Sigmoid colon (tissue), 7 donors: ENCODE results near the gene ABHD16B. TPM values are rescaled to one million over a fixed set of nuclear protein-coding genes. Genes with fewer than 3 reads are reported as not detected.

Experiments used
- DNase-seq: peaks from one replicate; pipeline ENCODE4 v3.0.0-alpha.2; 2019
- H3K27ac ChIP-seq, 4 donors: fragments of 200-600 bp; sonication (generic); one replicate each; pipeline ENCODE4 v1.5.1; 2016 to 2019; ENCODE audit warnings: mild to moderate bottlenecking in 1 of 4
- H3K27me3 ChIP-seq, 3 donors: fragments of 200-600 bp; sonication (generic); one replicate each; pipeline ENCODE4 v1.5.1; 2019; ENCODE audit warnings: mild to moderate bottlenecking in 1 of 3
- H3K36me3 ChIP-seq, 4 donors: fragments of 200-600 bp; sonication (generic); one replicate each; pipeline ENCODE4 v1.5.1; 2016 to 2019
- H3K4me1 ChIP-seq, 4 donors: fragments of 200-600 bp; sonication (generic); one replicate each; pipeline ENCODE4 v1.5.1; 2017 to 2019
- H3K4me3 ChIP-seq, 4 donors: fragments of 200-600 bp; sonication (generic); one replicate each; pipeline ENCODE4 v1.5.1; 2017 to 2019; ENCODE audit warnings: mild to moderate bottlenecking in 2 of 4, moderate library complexity in 1 of 4
- H3K9me3 ChIP-seq, 4 donors: fragments of 200-600 bp in 3 of 4; sonication (generic) in 3 of 4; one replicate each; pipeline versions ENCODE4 v1.5.1 to v1.6.1; 2013 to 2019
- EP300 ChIP-seq, 4 donors: sonication (generic); formaldehyde crosslinking; IDR thresholded peaks; one replicate each; pipeline ENCODE4 v1.6.1; 2017; ENCODE audit warnings: antibody characterized with exemption in 4 of 4
- POLR2A ChIP-seq, 2 donors: fragments of 450-650 bp; IDR thresholded peaks; one replicate each; pipeline ENCODE4 v1.6.1; 2016; ENCODE audit warnings: antibody characterized with exemption in 2 of 2, mild to moderate bottlenecking in 2 of 2, moderate library complexity in 2 of 2
- POLR2AphosphoS5 ChIP-seq, 4 donors: sonication (generic); formaldehyde crosslinking; IDR thresholded peaks; one replicate each; pipeline ENCODE4 v1.6.1; 2017; ENCODE audit warnings: antibody characterized with exemption in 4 of 4
- WGBS, 2 donors: extraction: QIAGEN DNeasy Blood & Tissue Kit; methylation state at CpG; one replicate each; pipeline ENCODE4 v1.1.7; 2013; 5-methylcytosine and 5-hydroxymethylcytosine counted together
- intact Hi-C: fragments of 100-400 bp; cut with DNase I; formaldehyde crosslinking; loops from one replicate; pipeline ENCODE4 v1.15.1; 2023
- polyA plus RNA-seq, 3 donors: library from polyadenylated mRNA; stranded (reverse); fragments of 200-250 nt; gene quantifications; one replicate each; pipeline ENCODE4 v1.2.3, GENCODE V29; 2013
- total RNA-seq, 4 donors: library from RNA; depleted of rRNA; stranded (reverse); fragments of >200 nt; gene quantifications; one replicate each; pipeline ENCODE4 v1.1.0, GENCODE V29; 2016
- TF ChIP-seq, protein P1 (sequence below), 4 experiments: fragments of 450-650 bp in 3 of 4; fragments of 200-600 bp in 1 of 4; IDR thresholded peaks; one replicate each; pipeline ENCODE4 v1.5.1; 2016 to 2019; ENCODE audit warnings: antibody characterized with exemption in 4 of 4, mild to moderate bottlenecking in 3 of 4, moderate library complexity in 2 of 4
- donor health status: healthy with polysubstance abuse.
- donor health status: Bipolar disorder and iron deficiency.
- donor health status: healthy.

Gene ABHD16B
- total and polyA plus RNA-seq, 7 donors = 0.44 TPM; not detected in 6

GRCh38 chr20:63857764-63858392 is 3.4 kb upstream of the ABHD16B start:
- H3K27ac ChIP-seq = peak overlapping the region; percentile 5 to 43 (median 34)
- TF ChIP-seq POLR2AphosphoS5 (IDR thresholded peaks at IDR 0.05) (peak in 1 of 4 donors; percentile 24), EP300 (IDR thresholded peaks at IDR 0.05) (no peak)
- TF ChIP-seq, protein P1, sequence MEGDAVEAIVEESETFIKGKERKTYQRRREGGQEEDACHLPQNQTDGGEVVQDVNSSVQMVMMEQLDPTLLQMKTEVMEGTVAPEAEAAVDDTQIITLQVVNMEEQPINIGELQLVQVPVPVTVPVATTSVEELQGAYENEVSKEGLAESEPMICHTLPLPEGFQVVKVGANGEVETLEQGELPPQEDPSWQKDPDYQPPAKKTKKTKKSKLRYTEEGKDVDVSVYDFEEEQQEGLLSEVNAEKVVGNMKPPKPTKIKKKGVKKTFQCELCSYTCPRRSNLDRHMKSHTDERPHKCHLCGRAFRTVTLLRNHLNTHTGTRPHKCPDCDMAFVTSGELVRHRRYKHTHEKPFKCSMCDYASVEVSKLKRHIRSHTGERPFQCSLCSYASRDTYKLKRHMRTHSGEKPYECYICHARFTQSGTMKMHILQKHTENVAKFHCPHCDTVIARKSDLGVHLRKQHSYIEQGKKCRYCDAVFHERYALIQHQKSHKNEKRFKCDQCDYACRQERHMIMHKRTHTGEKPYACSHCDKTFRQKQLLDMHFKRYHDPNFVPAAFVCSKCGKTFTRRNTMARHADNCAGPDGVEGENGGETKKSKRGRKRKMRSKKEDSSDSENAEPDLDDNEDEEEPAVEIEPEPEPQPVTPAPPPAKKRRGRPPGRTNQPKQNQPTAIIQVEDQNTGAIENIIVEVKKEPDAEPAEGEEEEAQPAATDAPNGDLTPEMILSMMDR (IDR thresholded peaks at IDR 0.05) = no peak
- 10 to 32% methylated on average over 14 of the region's 14 CpGs for WGBS, 2 donors
- no peaks in the 10 kb centered on the region for H3K9me3 ChIP-seq
- intact Hi-C loops = no loop called here
- no peak for DNase-seq
- peaks cover 17 to 63% (median 50%) of the 10 kb centered on the region in 3 donors for H3K27me3 ChIP-seq
- H3K4me3 ChIP-seq = no peak overlapping the region
- peaks cover 0 to 16% (median 8%) of the 10 kb centered on the region in 4 donors for H3K36me3 ChIP-seq
- H3K4me1 ChIP-seq = peaks cover 0 to 38% (median 33%) of the 10 kb centered on the region in 4 donors

DNA sequence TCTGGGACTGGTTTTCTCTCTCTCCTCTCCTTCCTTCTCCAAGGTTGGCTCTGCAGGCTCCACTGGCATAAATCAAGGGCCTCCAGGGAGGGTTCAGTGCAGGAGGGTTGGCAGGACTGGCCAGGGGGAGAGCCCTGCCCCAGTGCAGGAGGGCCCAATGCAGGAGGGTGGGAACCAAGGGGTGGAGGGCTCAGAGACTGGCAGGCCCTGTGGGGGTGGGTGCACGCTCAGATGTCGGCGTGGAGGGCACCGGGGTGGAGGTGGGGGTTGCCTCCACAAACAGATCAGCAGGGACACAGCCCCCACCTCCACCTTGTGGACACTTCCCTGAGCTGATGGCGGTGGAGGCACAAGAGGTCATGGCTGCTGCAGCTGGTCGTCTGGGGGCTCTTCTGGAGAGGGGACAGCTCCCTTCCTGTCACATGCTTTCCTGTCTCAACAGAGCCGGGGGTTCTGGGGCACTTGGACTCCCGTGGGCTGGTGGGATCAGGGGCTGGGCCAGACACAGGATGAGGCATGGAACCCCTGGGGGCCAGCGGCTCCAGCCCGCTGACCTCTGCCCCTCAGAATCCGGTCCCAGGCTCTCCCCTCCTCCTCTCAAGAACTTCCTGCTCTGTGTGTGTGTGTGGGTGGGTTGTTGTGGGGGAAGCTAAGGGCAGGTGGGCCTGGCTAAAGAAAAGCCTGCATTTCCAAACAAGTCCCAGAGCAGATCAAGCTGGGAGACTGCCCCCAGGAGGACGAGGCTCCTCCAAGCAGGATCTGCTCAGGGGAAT is 2.7 kb upstream of the ABHD16B start:
- Histone ChIP-seq H3K27me3 (peaks cover 17 to 56% (median 48%) of the 10 kb centered on the region in 3 donors), H3K27ac (peak overlapping the region; percentile 5 to 43 (median 34)), H3K4me1 (peaks cover 0 to 40% (median 39%) of the 10 kb centered on the region in 4 donors), H3K4me3 (no peak overlapping the region), H3K9me3 (no peaks in the 10 kb centered on the region), H3K36me3 (peaks cover 0 to 16% (median 8%) of the 10 kb centered on the region in 4 donors)
- intact Hi-C loops = no loop called here
- WGBS, 2 donors = 3 to 4% methylated on average over 12 of the region's 12 CpGs
- TF ChIP-seq, protein P1 (IDR thresholded peaks at IDR 0.05) = no peak
- TF ChIP-seq POLR2AphosphoS5 (IDR thresholded peaks at IDR 0.05) (no peak), EP300 (IDR thresholded peaks at IDR 0.05) (no peak), POLR2A (IDR thresholded peaks at IDR 0.05) (no peak)
- no peak for DNase-seq

- Histone ChIP-seq H3K4me1 (peaks cover 0 to 41% (median 39%) of the 10 kb centered on the region in 4 donors), H3K9me3 (no peaks in the 10 kb centered on the region), H3K4me3 (no peak overlapping the region), H3K27ac (peak overlapping the region; percentile 5 to 43 (median 34)), H3K27me3 (peaks cover 17 to 50% (median 42%) of the 10 kb centered on the region in 3 donors), H3K36me3 (peaks cover 0 to 16% (median 8%) of the 10 kb centered on the region in 4 donors)
- no peak for TF ChIP-seq POLR2A (IDR thresholded peaks at IDR 0.05)
- TF ChIP-seq EP300 (IDR thresholded peaks at IDR 0.05) = no peak
- TF ChIP-seq POLR2AphosphoS5 (IDR thresholded peaks at IDR 0.05) = no peak
- TF ChIP-seq, protein P1 (IDR thresholded peaks at IDR 0.05) = no peak
- intact Hi-C loops = no loop called here
- DNase-seq = no peak
- 43 to 52% methylated on average over 7 of the region's 7 CpGs for WGBS, 2 donors
Measured at GRCh38 chr20:63859166-63859699, 2.1 kb upstream of the ABHD16B start.

GRCh38 chr20:63860325-63861051 is 810 bp upstream of the ABHD16B start:
- Histone ChIP-seq H3K4me1 (peaks cover 4 to 33% (median 28%) of the 10 kb centered on the region in 4 donors), H3K4me3 (no peak overlapping the region), H3K9me3 (no peaks in the 10 kb centered on the region), H3K27ac (no peak overlapping the region), H3K36me3 (peaks cover 0 to 16% (median 8%) of the 10 kb centered on the region in 4 donors), H3K27me3 (peaks cover 12 to 37% (median 29%) of the 10 kb centered on the region in 3 donors)
- WGBS, 2 donors = 70 to 77% methylated on average over 17 of the region's 17 CpGs
- TF ChIP-seq, protein P1 (IDR thresholded peaks at IDR 0.05) = no peak
- TF ChIP-seq EP300 (IDR thresholded peaks at IDR 0.05) = no peak
- no peak for TF ChIP-seq POLR2AphosphoS5 (IDR thresholded peaks at IDR 0.05)
- no peak for TF ChIP-seq POLR2A (IDR thresholded peaks at IDR 0.05)
- intact Hi-C loops = loop anchor here (5.0 kb wide), 2 partner anchors 33 to 73 kb away; no protein-coding TSS in a partner anchor
- no peak for DNase-seq
